Cerebellar nuclear complex (tissue), 1 donor: ENCODE results near the gene TSPAN32.

ENCODE experiments used
- DNase-seq, 2 experiments: peaks; one replicate each; lab custom pipeline; 2025; lab: John Stamatoyannopoulos, UW

TSPAN32 gene

DNA sequence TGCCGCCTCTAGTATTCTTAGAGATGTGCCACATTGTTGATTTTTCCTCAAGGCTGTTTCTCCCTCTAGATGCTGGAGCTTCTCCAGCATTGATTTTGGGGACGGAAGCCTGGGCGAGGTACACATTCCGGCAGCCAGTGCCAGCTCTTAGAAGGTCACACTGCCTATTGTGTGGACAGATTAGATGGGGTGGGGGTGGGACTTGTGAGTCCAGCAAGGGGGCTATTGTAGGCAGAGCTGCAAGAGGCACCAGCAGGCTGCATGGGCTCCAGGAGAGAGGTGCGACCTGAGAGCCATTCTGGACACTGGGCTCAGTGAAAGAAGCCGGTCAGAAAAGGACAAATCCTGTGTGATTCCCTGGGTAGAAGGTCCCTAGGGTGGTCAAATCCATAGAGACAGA is 12.5 kb upstream of the TSPAN32 start:
- no peak for DNase-seq

DNA sequence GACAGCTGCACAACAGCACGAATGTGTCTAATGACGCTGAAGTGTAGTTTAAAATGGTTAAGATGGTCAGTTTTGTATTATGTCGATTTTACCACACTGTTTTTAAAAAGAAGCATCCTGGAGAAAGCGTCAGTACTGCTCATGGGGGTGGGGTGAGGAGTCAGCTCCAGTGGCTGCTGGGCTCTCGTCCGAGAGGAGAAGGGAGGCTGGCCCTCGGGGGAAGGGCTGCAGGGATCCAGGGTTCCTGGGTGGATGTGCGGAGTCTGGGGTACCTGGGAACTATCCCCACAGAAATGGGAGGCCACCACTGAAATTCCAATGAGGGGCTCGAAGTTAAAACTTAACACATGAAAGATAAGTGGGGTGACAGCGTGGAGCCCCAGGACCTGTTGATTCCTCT is 12.0 kb upstream of the TSPAN32 start:
- DNase-seq: no peak

DNA sequence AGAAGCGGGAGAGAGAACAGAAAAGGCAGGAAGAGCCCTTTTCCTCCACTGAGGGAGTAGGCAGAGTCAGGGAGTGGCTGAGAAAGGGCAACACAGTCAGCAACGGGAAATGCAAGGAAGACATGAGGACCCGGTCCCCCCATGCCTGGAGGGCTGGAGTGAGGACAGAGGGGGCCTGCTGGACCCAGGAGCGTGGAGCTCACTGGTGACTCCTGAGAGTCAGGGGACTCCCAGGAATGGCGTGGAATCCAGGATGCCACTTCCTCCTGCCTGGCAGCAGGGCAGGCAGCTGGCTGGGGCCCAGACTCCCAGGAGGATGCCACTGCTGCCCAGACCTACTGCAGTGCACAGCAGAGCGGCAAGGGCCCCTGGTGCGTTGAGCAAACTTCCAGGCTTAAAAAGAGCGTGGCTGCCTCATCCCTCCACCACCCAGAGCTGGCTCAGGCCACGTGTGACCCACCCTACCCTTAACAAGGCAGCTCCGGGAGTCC is 11.4 kb upstream of the TSPAN32 start:
- no peak for DNase-seq

DNA sequence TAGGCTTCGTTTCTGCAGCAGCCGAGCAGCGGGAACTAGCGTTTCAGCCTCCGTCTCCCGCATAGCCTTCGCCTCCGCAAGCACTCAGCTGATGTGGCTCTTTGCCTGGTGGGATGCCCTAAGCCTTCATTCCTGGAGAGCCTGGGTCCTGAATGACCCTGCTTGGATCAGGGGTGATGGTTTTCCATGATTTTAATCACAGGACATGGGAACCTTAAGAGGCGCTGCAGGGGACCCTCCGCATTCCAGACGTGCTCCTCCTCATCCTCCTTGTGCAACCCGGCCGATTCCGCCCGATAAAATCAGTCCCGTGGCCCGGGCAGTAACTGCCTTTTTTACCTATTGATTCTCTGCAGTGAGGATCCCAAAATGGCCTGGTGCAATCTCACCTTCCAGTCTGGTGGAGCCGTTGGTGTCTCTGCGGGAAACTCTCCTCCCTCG is 8.3 kb upstream of the TSPAN32 start:
- no peak for DNase-seq

DNA sequence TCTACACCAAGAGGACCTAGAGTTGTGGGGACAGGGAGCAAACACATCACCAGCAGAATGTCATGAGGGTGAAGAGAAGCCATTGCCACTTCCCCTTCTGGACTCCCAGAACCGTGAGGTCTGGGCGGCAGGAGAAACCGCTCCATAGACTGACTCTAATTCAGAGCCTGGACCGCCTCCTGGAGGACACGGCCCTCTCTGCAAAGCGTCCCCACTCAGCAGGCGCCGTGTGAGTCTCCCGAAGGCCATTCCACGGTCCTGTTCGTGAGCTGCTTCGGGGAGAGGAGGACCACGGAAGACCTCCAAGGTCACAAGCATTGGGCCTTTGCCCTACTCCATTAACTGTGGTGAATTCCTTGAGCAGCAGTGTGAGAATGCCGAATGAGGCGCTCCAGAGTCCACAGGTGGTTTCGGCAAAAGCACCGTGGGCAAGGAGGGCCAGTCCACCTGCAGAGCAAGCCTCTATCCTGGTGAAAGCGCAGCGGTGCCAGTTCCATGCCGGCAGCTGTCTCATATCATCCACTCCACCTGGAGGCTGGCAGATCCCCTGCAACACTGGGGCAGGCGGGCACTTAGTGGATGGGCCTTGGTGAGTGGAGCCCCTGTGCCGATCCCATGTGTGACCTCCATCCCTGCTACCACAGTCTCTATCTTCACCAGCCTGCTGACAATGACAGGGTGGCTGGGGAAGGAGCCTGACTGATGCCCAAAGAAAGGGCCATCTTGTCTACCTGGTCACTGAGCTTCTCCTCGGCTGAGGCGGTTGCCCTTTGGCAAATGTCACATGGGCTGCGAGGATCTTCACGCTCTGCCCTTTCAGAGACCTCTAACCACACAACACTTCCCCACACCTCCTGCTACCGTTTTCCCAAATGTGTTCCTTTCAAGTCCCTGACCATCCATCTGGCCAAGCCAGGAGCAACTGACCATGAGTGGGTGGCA is 7.6 kb upstream of the TSPAN32 start:
- no peak for DNase-seq

DNA sequence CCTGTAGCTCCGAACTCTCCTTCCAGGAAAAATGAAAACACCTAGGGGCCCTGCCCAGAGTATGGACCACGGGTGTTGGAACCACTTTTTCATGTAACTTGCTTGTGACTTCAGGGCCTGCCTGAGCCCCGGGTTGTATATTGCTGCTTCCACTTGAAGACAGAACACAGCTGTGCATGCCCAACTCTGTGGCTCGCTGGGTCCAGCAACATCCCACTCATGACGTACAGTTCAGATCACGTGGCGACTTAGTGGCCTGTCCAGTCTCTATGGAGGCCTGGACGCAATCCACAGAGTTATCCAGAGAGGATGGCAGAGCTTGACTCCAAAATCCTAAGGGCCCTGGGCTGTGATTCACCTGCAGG is 6.9 kb upstream of the TSPAN32 start:
- no peak for DNase-seq

DNA sequence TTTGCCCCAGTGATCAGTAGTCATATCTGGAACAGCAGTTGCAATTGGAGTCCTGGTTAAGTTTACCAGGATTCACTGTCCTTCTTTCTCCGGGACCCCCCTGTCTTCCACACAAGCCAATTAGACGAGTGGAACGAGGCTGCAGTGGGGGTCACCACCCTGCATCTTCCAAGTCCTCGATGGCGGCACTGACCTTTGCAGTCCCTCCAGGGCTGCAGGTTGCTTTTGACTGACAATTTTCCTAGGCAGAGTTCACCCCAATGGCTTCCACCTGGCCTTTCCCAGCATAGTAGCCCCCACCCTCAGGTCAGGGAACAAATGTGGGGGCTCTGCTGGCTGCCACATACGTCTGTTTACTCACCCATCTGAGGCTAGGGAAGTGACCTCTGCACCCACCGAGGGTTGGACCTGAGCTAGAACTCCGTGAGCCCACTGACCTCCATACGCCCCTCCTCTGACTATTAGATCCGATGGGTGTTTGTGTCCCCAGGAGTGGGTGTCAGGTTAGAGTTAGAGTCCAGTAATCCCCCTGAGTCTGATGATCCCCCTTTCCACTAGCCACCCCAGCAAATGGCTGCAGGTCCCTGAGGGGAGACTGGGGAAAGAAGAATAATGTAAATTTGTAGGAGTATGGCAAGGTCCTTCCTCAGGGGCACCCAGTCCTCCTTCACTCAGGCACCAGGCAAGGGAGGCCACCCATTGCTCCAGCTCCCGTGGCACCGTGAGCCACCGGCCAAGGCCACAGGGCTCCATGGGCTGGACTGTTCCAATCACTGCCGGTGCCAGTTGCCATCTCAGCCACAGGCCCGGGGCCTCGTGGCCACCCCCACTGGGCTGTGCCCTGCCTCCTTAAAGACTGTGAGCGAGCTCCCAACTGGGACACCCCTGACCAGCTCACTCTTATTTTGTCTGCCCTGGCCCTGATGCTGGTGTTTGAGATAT is 5.6 kb upstream of the TSPAN32 start:
- no peak for DNase-seq

DNA sequence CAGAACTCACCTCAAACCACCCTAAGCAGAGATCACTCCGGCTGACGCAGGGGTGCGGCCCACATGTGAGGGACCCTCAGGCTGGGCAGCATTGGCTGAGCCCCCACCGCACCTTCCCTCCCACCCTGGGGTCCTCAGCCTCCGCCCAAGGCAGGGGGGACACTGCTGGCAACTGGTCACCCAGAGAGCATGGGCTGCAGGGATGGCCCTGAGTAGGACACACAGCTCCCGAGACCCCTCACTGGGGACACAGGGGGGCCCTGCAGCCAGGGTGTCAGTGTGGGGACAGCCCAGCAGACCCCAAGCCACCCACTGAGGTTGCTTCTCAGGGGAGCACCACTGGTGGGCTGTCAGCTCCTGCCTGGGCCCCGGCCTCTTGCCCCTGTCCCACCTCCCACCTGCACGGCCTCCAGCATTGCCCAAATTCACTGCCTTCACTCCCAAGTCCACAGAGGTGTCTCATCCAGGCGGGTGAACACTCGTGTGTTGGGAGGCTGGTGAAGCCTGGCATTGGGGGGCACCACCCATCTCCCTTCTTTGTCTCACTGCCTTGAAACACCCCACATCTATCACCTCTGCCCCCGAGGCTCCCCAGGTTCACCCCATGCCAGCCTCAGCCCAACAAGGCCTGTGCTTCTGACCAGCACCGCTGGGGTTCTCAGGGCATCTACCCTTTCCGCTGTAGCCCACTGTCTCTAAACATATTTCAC is 4.7 kb upstream of the TSPAN32 start:
- DNase-seq: no peak

DNA sequence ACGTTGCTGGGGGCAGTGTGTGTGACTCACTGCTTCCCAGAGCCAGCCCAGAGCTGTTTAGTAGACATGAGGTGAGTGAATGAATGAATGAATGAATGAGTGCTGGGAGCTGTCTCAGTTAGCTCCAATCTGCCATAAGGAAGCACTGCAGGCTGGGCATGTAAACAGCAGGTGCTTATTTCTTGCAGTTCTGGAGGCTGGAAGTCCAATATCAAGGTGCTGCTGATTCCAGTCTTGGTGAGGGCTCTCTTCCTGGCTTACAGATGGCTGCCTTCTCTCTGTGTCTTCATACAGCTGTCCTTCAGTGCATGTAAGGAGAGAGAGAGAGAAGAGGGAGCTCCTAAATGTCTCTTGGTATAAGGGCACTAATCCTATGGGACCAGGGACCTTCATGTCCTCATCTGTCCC is 4.2 kb upstream of the TSPAN32 start:
- DNase-seq: no peak

DNA sequence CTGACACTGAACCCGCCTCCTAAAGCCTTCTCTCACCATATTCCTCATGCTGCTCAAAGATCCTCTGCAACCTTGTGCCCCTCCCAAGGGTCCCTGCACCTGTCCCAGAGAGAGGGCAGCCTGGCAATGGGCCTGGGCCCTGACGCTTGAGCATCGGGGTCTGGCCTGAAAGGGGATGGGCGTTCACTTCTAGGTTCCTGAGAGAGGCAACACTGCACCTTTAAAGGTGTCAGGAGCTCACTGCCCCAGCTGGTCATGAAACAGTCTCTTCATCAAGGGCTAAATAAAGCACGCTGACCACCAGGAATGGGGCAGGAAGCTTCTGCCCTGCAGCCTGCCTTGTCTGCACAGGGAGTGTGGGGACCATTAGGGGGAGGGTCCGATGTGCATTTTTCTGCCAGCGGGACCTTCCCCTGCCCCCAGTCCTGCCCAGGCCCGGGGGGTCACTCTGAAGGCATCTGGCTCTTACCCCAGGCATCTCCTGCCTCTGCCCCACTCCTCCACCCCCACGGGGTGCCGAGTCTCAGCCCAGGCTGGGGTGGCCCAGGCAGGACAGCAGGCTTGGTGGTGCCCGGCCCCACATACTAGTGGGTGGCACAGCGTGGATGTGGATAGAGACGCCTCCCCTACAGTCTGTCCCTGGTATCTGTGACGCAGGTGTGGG is 3.5 kb upstream of the TSPAN32 start:
- no peak for DNase-seq

DNA sequence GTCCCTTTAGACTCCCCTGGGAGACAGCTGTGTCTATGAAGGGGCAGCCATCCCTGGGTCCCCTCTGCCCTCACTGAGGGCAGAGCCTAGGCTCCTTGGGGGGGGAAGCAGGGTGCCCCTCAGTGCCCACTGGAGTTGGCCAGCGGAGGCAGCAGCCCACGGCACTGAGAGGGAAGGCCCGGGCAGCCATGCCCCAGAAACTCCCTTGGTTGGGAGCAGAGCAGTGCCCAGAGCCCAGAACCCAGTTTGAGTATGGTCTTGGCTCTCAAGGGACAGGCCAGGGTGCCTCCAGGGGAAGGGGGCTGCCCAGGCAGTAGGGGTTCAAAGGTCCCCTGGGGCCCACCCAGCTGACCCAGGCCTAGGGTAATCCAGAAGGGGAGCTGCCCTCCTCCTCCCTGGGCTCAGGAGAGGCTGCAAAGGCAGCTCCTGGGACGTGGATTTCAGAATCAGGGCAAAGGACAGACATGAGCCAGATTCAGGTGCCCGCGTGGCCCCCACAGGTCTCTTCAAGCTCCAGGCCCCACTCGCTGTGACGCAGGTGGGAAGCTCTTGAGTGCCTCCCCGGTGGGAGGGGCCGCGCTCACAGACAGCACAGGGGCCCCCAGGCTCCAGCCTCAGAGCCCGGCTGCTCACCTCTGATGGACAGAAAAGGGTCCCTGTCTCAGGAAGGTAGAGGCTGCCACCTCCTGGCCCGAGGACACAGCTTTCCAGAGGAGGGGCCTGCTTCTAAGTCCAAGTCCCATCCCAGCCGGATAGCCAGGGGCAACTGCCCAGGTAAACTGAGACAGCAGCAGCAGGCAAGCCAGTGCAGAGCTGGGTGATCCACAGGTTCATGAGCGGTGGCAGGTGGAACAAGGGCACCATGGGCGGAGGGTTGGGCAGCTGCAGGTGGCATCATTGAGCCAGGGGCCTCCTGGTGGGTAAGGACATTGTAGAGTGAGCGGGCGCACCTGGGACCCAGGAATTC is 2.7 kb upstream of the TSPAN32 start:
- DNase-seq: no peak

DNA sequence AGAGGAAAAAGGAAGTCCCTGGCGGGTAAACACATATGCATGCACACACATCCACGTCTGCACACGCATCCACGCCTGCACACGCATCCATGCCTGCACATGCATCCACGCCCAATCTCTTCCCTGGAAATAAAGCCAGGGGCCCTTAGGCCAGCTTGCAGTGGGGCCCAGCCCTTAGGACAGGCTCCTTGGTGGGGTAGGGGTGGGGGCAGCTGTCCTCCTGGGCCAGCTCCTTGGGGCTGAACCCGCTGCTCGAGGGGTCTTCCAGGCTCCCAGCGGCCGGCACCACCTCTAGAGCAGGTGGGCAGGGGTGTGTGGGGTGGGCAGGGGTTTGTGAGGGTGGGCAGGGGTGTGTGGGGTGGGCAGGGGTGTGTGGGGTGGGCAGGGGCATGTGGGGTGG is 2.0 kb upstream of the TSPAN32 start:
- no peak for DNase-seq

DNA sequence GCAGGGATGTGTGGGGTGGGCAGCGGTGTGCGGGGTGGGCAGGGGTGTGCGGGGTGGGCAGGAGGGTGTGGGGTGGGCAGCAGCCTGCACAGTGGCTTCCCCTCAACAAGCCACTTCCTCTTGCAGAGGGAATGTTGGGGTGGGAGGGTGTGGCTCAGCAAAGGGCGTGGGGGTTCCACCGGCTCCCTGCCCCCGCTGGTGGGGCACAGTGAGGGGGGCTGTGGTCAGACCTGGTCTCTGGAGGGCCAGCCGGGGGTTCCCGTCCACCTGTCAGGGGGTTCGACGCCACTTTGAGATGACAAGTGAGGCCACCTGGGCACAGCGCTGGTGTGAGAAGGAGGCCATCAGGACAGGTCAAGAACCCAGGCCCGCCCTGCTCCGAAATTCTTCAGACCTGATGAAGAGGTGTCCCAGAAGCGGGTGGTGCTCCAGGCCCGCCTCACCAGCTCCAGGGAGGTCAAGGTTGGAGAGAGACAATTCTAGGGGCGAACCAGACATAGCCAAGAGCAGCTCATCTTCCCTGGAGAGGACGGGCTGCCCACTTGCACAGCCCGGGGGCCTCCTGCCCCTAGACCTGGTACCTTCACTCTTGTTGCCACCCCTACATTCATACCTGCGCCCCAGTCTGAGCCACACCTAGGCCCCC is 1.4 kb upstream of the TSPAN32 start:
- DNase-seq: no peak

DNA sequence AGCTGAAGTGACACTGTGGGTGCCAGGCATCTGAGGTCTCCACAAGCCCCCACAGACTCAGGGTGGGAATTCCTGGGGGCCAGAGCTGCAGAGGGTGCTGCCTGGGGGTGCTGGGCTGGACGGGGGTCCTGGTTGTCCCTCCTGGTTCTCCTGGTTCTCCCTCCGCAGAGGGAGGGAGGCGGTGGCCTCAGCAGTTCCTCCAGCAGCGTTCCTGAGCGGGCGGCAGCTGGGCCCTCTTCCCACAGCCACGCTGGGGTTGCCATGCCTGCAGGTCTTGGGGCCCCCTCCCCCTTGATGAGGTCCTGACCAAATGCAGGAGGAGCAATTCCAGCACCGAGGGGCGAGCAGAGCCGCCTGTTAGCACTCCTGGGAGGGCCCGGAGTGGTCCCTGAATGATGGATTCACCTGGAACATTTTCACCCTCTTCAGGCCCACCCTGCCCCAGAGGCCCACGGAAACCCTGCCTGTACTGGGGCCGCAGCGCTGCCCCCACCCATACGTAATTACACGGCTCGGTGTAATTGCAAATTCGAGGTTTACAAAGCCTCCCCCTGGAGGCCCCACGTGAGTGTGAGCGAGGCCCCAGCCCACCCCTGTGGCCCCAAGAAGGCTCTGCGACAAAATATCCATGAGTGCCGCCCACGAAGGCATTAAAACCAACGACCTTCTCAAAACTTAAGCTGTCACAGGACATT is 730 bp upstream of the TSPAN32 start:
- no peak for DNase-seq

DNA sequence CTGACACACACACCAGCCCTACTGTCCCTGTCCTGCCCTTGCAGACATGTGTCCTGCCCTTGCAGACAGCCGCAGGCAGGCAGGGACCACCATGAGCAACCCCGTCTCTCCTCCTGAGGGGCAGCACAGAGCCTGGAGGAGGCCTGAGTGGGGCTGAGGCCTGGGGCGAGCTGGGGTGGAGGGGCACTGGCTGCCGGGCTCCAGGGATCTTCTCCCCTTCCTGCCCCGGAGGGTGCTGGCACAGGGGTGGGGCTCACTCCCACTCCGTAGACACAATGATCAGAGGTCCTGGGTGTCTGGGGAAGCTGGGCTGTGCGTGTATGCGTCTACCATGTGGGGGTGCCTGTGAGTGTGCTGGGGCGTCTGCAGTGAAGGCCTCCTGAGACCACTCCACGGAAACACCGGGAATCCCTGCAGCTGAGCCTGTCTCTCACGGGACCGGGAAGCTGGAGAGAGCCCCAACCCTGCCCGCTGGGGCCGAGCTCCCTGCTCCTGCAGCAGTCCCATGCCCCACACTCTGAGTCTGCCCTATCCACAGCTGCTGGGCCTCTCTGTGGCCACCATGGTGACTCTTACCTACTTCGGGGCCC is 588 bp downstream of the TSPAN32 start:
- no peak for DNase-seq

DNA sequence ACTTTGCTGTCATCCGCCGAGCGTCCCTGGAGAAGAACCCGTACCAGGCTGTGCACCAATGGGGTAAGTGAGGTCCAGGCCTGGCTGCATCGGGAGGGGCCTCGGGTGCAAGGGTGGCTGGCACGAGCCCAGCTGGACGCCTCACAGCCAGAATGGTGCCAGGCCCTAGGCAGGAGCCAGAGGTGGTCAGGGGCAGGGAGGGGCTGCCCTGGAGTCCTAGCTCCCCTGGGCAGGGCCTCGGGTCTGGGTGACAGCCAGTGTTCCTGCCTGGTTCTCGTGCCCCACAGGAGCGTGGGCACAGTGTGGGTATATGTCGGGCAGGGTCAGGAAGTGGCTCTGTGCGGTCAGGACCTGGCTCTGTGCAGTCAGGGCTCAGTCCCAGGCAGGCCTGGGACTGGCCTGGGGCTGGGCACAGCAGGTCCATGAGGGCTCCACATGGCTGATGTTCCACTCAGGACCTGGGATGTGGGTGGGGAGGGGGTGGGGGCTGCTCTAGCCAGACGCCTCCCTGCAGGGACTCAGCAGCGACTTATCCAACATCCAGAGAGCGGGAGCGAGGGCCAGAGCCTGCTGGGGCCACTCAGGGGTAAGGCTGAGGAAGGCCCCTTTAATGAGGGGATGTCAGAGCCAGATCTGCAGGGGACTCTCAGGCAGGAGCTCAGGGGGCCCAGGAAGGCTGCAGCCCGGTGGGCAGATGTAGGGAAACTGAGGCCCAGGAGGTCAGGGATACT is 1.2 kb downstream of the TSPAN32 start:
- no peak for DNase-seq

DNA sequence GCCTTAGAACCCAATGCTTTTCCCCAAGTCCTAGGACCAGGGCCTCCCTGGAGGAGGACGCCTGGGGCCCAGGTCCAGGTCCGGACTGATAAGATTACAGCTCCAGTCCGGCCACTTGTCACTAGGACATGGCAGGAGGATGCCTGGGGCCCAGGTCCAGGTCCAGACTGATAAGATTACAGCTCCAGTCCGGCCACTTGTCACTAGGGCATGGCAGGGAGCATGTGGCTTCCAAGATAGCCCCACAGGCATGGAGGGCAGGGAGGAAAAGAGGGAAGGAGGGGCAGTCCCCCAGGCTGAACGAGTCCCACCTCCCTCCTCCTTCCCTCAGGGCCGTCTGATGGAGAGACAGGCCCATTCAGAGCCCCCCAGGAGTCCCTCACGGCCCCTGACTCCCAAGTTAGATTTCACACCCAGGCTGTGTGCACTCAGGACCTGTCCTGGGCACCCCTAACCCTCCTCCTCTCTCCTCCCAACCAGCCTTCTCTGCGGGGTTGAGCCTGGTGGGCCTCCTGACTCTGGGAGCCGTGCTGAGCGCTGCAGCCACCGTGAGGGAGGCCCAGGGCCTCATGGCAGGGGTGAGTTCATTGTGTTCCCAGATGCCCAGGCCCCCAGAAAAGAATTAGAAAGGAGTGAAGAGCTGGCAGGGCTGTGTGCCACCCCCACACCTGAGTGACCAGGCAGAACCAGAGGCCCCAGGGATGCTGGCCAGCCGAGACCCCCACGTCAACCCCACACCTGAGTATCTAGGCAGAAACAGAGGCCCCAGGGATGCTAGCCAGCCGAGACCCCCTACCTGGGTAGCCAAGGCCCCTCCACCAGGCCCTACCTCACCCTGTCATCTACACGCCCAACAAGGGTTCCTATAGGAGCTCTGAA is 2.1 kb downstream of the TSPAN32 start:
- no peak for DNase-seq
